Subcutaneous abdominal adipose tissue (tissue), 5 donors: Measurements from ENCODE around the gene MYBPC1.

Experiments
- H3K27ac ChIP-seq: one replicate; pipeline ENCODE4 v1.7.0; 2013; ENCODE audit warnings: low read depth, mild to moderate bottlenecking, inconsistent platforms, low read length, moderate library complexity
- H3K27me3 ChIP-seq, 5 donors: one replicate each; pipeline ENCODE4 v1.7.0; 2013; ENCODE audit warnings: low read length in 5 of 5, inconsistent platforms in 1 of 5; ENCODE audit not compliant: control insufficient read depth in 5 of 5, insufficient read depth in 4 of 5
- H3K36me3 ChIP-seq, 5 donors: one replicate each; pipeline ENCODE4 v1.7.0; 2013; ENCODE audit warnings: low read length in 5 of 5; ENCODE audit not compliant: control insufficient read depth in 5 of 5, insufficient read depth in 5 of 5
- H3K4me1 ChIP-seq, 5 donors: one replicate each; pipeline ENCODE4 v1.7.0; 2013; ENCODE audit warnings: low read length in 5 of 5, mild to moderate bottlenecking in 3 of 5, moderate library complexity in 1 of 5; ENCODE audit not compliant: control insufficient read depth in 5 of 5, insufficient read depth in 5 of 5
- H3K4me3 ChIP-seq, 5 donors: one replicate each; pipeline ENCODE4 v1.7.0; 2013; ENCODE audit warnings: low read length in 5 of 5, low read depth in 1 of 5
- H3K9ac ChIP-seq, 5 donors: one replicate each; pipeline ENCODE4 v1.7.0; 2013; ENCODE audit warnings: low read length in 5 of 5, mild to moderate bottlenecking in 4 of 5, moderate library complexity in 3 of 5
- H3K9me3 ChIP-seq, 5 donors: one replicate each; pipeline ENCODE4 v1.7.0; 2013; ENCODE audit warnings: low read length in 5 of 5; ENCODE audit not compliant: control insufficient read depth in 5 of 5
- donor health status: healthy.
- donor health status: healthy.
- donor health status: healthy.
- donor health status: healthy.
- donor health status: healthy.

The MYBPC1 gene

GRCh38 chr12:101616027-101616494 is 21.3 kb downstream of the MYBPC1 start:
- Histone ChIP-seq H3K27ac (no peak overlapping the region), H3K4me3 (peak overlapping the region in 4 of 5 donors; percentile 15 to 45 (median 28)), H3K9me3 (no peaks in the 10 kb centered on the region), H3K36me3 (no peaks in the 10 kb centered on the region), H3K4me1 (peaks cover 4 to 15% (median 12%) of the 10 kb centered on the region in 5 donors), H3K27me3 (peaks cover 0 to 3% (median 0%) of the 10 kb centered on the region in 5 donors), H3K9ac (peak overlapping the region in 1 of 5 donors; percentile 62)

GRCh38 chr12:101619026-101619786 is 24.4 kb downstream of the MYBPC1 start:
- H3K4me1 ChIP-seq: peaks cover 4 to 15% (median 12%) of the 10 kb centered on the region in 5 donors
- no peak overlapping the region for H3K9ac ChIP-seq
- H3K9me3 ChIP-seq: no peaks in the 10 kb centered on the region
- no peaks in the 10 kb centered on the region for H3K36me3 ChIP-seq
- no peak overlapping the region for H3K27ac ChIP-seq
- H3K27me3 ChIP-seq: peaks cover 0 to 3% (median 0%) of the 10 kb centered on the region in 5 donors
- no peak overlapping the region for H3K4me3 ChIP-seq

- Histone ChIP-seq H3K36me3 (no peaks in the 10 kb centered on the region), H3K27ac (no peak overlapping the region), H3K4me1 (peaks cover 4 to 14% (median 12%) of the 10 kb centered on the region in 5 donors), H3K9me3 (no peaks in the 10 kb centered on the region), H3K4me3 (no peak overlapping the region), H3K27me3 (peaks cover 0 to 3% (median 0%) of the 10 kb centered on the region in 5 donors), H3K9ac (no peak overlapping the region)
These were observed 25.3 kb downstream of the MYBPC1 start for GRCh38 chr12:101619858-101620761.

- H3K4me1 ChIP-seq: peaks cover 4 to 12% (median 9%) of the 10 kb centered on the region in 5 donors
- H3K9me3 ChIP-seq: no peaks in the 10 kb centered on the region
- H3K4me3 ChIP-seq: no peak overlapping the region
- H3K9ac ChIP-seq: no peak overlapping the region
- H3K27ac ChIP-seq: no peak overlapping the region
- H3K27me3 ChIP-seq: peaks cover 0 to 3% (median 0%) of the 10 kb centered on the region in 5 donors
- no peaks in the 10 kb centered on the region for H3K36me3 ChIP-seq
These were observed 26.0 kb downstream of the MYBPC1 start for GRCh38 chr12:101620762-101621133.

GRCh38 chr12:101628676-101629075 is 33.9 kb downstream of the MYBPC1 start:
- no peaks in the 10 kb centered on the region for H3K9me3 ChIP-seq
- H3K27ac ChIP-seq: no peak overlapping the region
- H3K27me3 ChIP-seq: no peaks in the 10 kb centered on the region
- no peaks in the 10 kb centered on the region for H3K36me3 ChIP-seq
- H3K4me3 ChIP-seq: no peak overlapping the region
- H3K4me1 ChIP-seq: no peaks in the 10 kb centered on the region
- no peak overlapping the region for H3K9ac ChIP-seq

GRCh38 chr12:101634724-101635123 is 40.0 kb downstream of the MYBPC1 start:
- no peak overlapping the region for H3K27ac ChIP-seq
- H3K36me3 ChIP-seq: no peaks in the 10 kb centered on the region
- no peaks in the 10 kb centered on the region for H3K27me3 ChIP-seq
- H3K9ac ChIP-seq: no peak overlapping the region
- H3K4me3 ChIP-seq: no peak overlapping the region
- no peaks in the 10 kb centered on the region for H3K4me1 ChIP-seq
- no peaks in the 10 kb centered on the region for H3K9me3 ChIP-seq

- Histone ChIP-seq H3K9me3 (no peaks in the 10 kb centered on the region), H3K27me3 (peaks cover 4 to 9% (median 7%) of the 10 kb centered on the region in 5 donors), H3K4me3 (no peak overlapping the region), H3K4me1 (peaks cover 0 to 6% (median 6%) of the 10 kb centered on the region in 5 donors), H3K27ac (no peak overlapping the region), H3K9ac (no peak overlapping the region), H3K36me3 (no peaks in the 10 kb centered on the region)
These were observed 43.2 kb downstream of the MYBPC1 start for GRCh38 chr12:101637936-101638335.

GRCh38 chr12:101642115-101643067 is 47.6 kb downstream of the MYBPC1 start:
- H3K27me3 ChIP-seq: peaks cover 4 to 9% (median 7%) of the 10 kb centered on the region in 5 donors

GRCh38 chr12:101647711-101648110 is 52.9 kb downstream of the MYBPC1 start:
- Histone ChIP-seq H3K27me3 (peaks cover 0 to 2% (median 0%) of the 10 kb centered on the region in 5 donors), H3K9ac (no peak overlapping the region), H3K4me1 (no peaks in the 10 kb centered on the region), H3K27ac (no peak overlapping the region), H3K4me3 (no peak overlapping the region), H3K9me3 (no peaks in the 10 kb centered on the region), H3K36me3 (no peaks in the 10 kb centered on the region)

More at GRCh38 chr12:101642115-101643067, 47.6 kb downstream of the MYBPC1 start:
- H3K4me1 ChIP-seq: peaks cover 0 to 6% (median 6%) of the 10 kb centered on the region in 5 donors
- H3K36me3 ChIP-seq: no peaks in the 10 kb centered on the region
- peak overlapping the region; percentile 23 to 59 (median 40) for H3K4me3 ChIP-seq
- no peaks in the 10 kb centered on the region for H3K9me3 ChIP-seq
- H3K9ac ChIP-seq: no peak overlapping the region
- H3K27ac ChIP-seq: no peak overlapping the region
